K562 (cell line): ENCODE results near the gene LTBP1. TPM values are rescaled to one million over a fixed set of nuclear protein-coding genes. Genes with fewer than 3 reads are reported as not detected.

Source experiments
- ATAC-seq: fragments of 200-7000 bp; cut with Tn5 transposase; 3 replicates; pipeline ENCODE4 v1.9.1; 2020; ENCODE audit warnings: moderate library complexity
- BruUV-seq: library from RNA; stranded (reverse); fragments of 400-500 nt; replicated peaks from 2 replicates; lab custom pipeline; 2021; lab: Mats Ljungman, UMichigan
- CTCF ChIA-PET: fragments of 300-600 bp; formaldehyde crosslinking; extraction: SDS; loops from one replicate; lab custom pipeline; 2021; ENCODE audit warnings: low intra/inter-chr PET ratio; lab: Yijun Ruan, JAX
- POLR2A ChIA-PET: fragments of 300-600, 350-650 bp; sonication (Branson Sonifier 250); formaldehyde crosslinking; extraction: SDS; loops from one replicate; lab custom pipeline; 2021; ENCODE audit warnings: antibody characterized with exemption, inconsistent platforms; lab: Yijun Ruan, JAX
- DNase-seq, 4 experiments: peaks; one replicate each; pipeline versions ENCODE4 v3.0.0 to v3.0.0-alpha.2; 2011 to 2018; ENCODE audit warnings: low spot score in 3 of 4, mixed read lengths in 3 of 4; ENCODE audit errors: extremely low read depth in 1 of 4
- FAIRE-seq: peaks from 2 replicates; lab custom pipeline; 2011; peaks lifted over from hg19 to GRCh38; lab: Jason Lieb, UNC
- H2AFZ ChIP-seq: 2 replicates; pipeline ENCODE4 v1.6.0; 2011; ENCODE audit warnings: low read depth, low read length, control low read depth, inconsistent platforms
- H3K27ac ChIP-seq: fragments of 200-600 bp; 3 replicates; pipeline ENCODE4 v1.8.0; 2011; ENCODE audit warnings: low read depth, mild to moderate bottlenecking, control low read depth, inconsistent platforms, low read length, moderate library complexity, mixed read lengths; ENCODE audit errors: extremely low read depth
- H3K27me3 ChIP-seq, 2 experiments: fragments of 300-600 bp in 1 of 2; 2 replicates in 1 of 2; 3 replicates in 1 of 2; pipeline versions ENCODE4 v1.6.0 to v1.8.0; 2011; ENCODE audit warnings: inconsistent platforms in 2 of 2, low read length in 2 of 2, mild to moderate bottlenecking in 1 of 2, mixed read lengths in 1 of 2, moderate library complexity in 1 of 2; ENCODE audit not compliant: control insufficient read depth in 2 of 2, insufficient read depth in 2 of 2
- H3K36me3 ChIP-seq: fragments of 300-600 bp; 3 replicates; pipeline ENCODE4 v1.8.0; 2011; ENCODE audit warnings: mild to moderate bottlenecking, low read length, inconsistent platforms; ENCODE audit not compliant: control insufficient read depth, insufficient read depth
- H3K4me1 ChIP-seq, 2 experiments: fragments of 200-600 bp in 1 of 2; replicated peaks in 1 of 2; 2 replicates in 1 of 2; 3 replicates in 1 of 2; pipeline versions ENCODE4 v1.5.1 to v1.8.0; 2011; ENCODE audit warnings: inconsistent platforms in 2 of 2, low read length in 2 of 2, mild to moderate bottlenecking in 1 of 2, mixed read lengths in 1 of 2, moderate library complexity in 1 of 2; ENCODE audit not compliant: control insufficient read depth in 2 of 2, insufficient read depth in 2 of 2
- H3K4me2 ChIP-seq: 2 replicates; pipeline ENCODE4 v1.6.1; 2011; ENCODE audit warnings: low read length, control low read depth, inconsistent platforms, mixed read lengths; ENCODE audit not compliant: insufficient read depth
- H3K4me3 ChIP-seq: fragments of 200-600 bp; sonication (generic), shearing (Covaris generic); 2 replicates; pipeline ENCODE4 v1.5.1; 2016; ENCODE audit warnings: control low read depth, inconsistent platforms
- H3K79me2 ChIP-seq: fragments of 200-600 bp; 3 replicates; pipeline ENCODE4 v1.8.0; 2011; ENCODE audit warnings: low read length, inconsistent platforms; ENCODE audit not compliant: control insufficient read depth, insufficient read depth
- H3K9ac ChIP-seq, 2 experiments: 2 replicates each; pipeline versions ENCODE4 v1.6.0 to v1.6.1; 2011; ENCODE audit warnings: low read depth in 2 of 2, low read length in 2 of 2, control low read depth in 1 of 2, inconsistent platforms in 1 of 2, mild to moderate bottlenecking in 1 of 2, mixed read lengths in 1 of 2; ENCODE audit not compliant: insufficient read depth in 1 of 2
- H3K9me1 ChIP-seq: one replicate; pipeline ENCODE4 v1.6.0; 2011; ENCODE audit warnings: inconsistent platforms, mild to moderate bottlenecking, low read length, moderate library complexity; ENCODE audit not compliant: control insufficient read depth, insufficient read depth
- H3K9me3 ChIP-seq: replicated peaks from 2 replicates; pipeline ENCODE4 v1.5.1; 2011; ENCODE audit warnings: low read depth, low read length, inconsistent platforms; ENCODE audit not compliant: control insufficient read depth, insufficient read depth
- H4K20me1 ChIP-seq: replicated peaks from 2 replicates; pipeline ENCODE4 v1.6.1; 2011; ENCODE audit warnings: low read length, inconsistent platforms, mixed read lengths; ENCODE audit not compliant: control insufficient read depth, insufficient read depth
- MEIS2 ChIP-seq: fragments of 450-650 bp; IDR thresholded peaks from 2 replicates; pipeline ENCODE4 v1.6.1; 2014; ENCODE audit warnings: mild to moderate bottlenecking; ENCODE audit not compliant: partially characterized antibody
- SAFB ChIP-seq: fragments of 200-400 bp; formaldehyde crosslinking; IDR thresholded peaks from 2 replicates; pipeline ENCODE4 v1.6.1; 2017; ENCODE audit warnings: low read depth, low read length, borderline replicate concordance
- ZFP36 ChIP-seq: fragments of 150-350 bp; IDR thresholded peaks from 2 replicates; pipeline ENCODE4 v1.6.1; 2018; ENCODE audit warnings: low read length, low read depth; ENCODE audit not compliant: partially characterized antibody
- ZMIZ1 ChIP-seq, 2 experiments: fragments of 150-350 bp in 1 of 2; IDR thresholded peaks; 2 replicates each; pipeline ENCODE4 v1.6.1; 2012 to 2016; ENCODE audit warnings: low read depth in 2 of 2, low read length in 2 of 2, mild to moderate bottlenecking in 1 of 2, moderate library complexity in 1 of 2
- WGBS: fragments of 100-300 bp; shearing (Covaris generic); methylation state at CpG from one replicate; pipeline ENCODE4 v1.1.6; 2016; ENCODE audit warnings: low coverage, mixed read lengths; ENCODE audit not compliant: insufficient coverage; ENCODE audit errors: missing lambda C conversion rate; 5-methylcytosine and 5-hydroxymethylcytosine counted together
- in situ Hi-C: fragments of 300-500 bp; cut with MboI; formaldehyde crosslinking; loops from 4 replicates; pipeline ENCODE4 v1.15.0; 2018; ENCODE audit warnings: inconsistent platforms, mixed read lengths
- intact Hi-C: fragments of 100-400 bp; cut with micrococcal nuclease; formaldehyde crosslinking; loops from 2 replicates; pipeline ENCODE4 v1.14.2; 2022
- polyA plus RNA-seq, 8 experiments: library from polyadenylated mRNA; depleted of rRNA in 4 of 8; stranded (reverse) in 5 of 8; unstranded in 3 of 8; fragments of >200 nt; fragmentation: Nextera tagmentation in 2 of 8; fragmentation: Illumina TruSeq in 1 of 8; extraction: Ambion mirVana in 2 of 8; extraction: Trizol in 1 of 8; gene quantifications; 2 replicates each; pipeline versions ENCODE4 v1.2.1 to v1.2.3, GENCODE V29; 2011 to 2014; ENCODE audit warnings: inconsistent platforms in 1 of 8, missing spikeins in 1 of 8
- total RNA-seq, 7 experiments: library from RNA; depleted of rRNA in 6 of 7; stranded (reverse); fragments of >200 nt in 6 of 7; fragmentation: Illumina TruSeq in 2 of 7; extraction: Trizol in 2 of 7; gene quantifications; 2 replicates each; pipeline versions ENCODE4 v1.2.1 to v1.2.3, GENCODE V29; 2011 to 2021; ENCODE audit warnings: low replicate concordance in 1 of 7
- TF ChIP-seq, protein P1 (sequence below): fragments of 450-650 bp; IDR thresholded peaks from 2 replicates; pipeline ENCODE4 v1.6.1; 2016
- TF ChIP-seq, protein P2 (sequence below): fragments of 250-450 bp; sonication (Bioruptor Pico); IDR thresholded peaks from 2 replicates; pipeline ENCODE4 v1.5.0; 2021
- TF ChIP-seq, protein P3 (sequence below), 2 experiments: IDR thresholded peaks in 1 of 2; conservative IDR thresholded peaks in 1 of 2; 2 replicates each; pipeline ENCODE4 v1.6.1; 2016; ENCODE audit warnings: low read depth in 2 of 2, mild to moderate bottlenecking in 1 of 2, missing compliant biosample characterization in 1 of 2, missing genetic modification characterization in 1 of 2, moderate library complexity in 1 of 2

Gene LTBP1
- total and polyA plus RNA-seq, 9 of the 15 experiments (the other 6 are each of a cell fraction or from before 2014, with no cell fraction given), result 3.6 to 16.4 (median 8.5) TPM

DNA sequence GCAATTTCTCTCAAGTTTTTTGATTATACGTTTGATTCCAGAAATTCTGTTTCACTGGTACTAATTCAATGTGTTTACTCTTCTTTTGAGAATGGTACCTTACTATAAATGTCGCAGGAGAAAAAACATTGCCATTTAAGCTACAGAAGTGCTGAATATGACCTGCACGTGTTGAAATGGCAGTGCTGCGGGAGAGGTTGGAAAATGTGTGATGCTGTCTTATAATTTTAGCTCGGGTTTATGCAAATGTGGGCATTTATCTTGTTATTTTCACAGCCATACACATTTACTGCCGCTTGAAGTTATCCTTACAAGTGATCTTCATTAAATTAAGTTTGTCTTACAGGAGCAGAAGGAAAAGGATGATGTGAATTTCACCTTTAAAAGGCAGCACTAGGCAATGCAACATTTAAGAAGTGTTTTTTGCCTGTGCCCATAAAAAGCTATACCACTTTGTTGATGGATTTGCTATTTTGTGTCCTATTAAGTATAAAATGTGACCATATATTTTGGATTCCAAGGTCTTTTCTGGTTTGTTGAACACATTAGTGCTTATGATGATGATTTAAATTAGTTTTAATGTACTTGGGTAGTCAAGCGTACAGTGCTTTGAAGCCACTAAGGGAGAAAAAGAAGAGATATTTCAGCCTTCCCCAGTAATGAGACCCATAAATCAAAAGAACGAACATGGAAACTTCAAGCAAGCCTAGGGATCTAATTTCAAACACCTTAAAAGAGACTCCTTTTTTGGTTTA, 112.1 kb downstream of the LTBP1 start:
- intact Hi-C loops, result no loop called here
- FAIRE-seq, result no peak
- in situ Hi-C loops, result no loop called here
- Histone ChIP-seq H3K9me3 (no peaks in the 10 kb centered on the region), H3K27me3 (no peaks in the 10 kb centered on the region), H3K4me3 (no peak overlapping the region), H4K20me1 (no peaks in the 10 kb centered on the region), H3K79me2 (no peaks in the 10 kb centered on the region), H3K9ac (no peak overlapping the region), H2AFZ (0 out of 2 replicates have a peak overlapping the region, but pooled peaks have one; percentile 11), H3K36me3 (no peaks in the 10 kb centered on the region), H3K4me2 (no peak overlapping the region), H3K4me1 (peaks cover 2 to 3% of the 10 kb centered on the region in 2 experiments; a peak in 2 of 5 replicates), H3K9me1 (no peaks in the 10 kb centered on the region), H3K27ac (no peak overlapping the region)
- DNase-seq, result no peak
- POLR2A ChIA-PET, result interaction anchor here (1.3 kb wide), 2 partner anchors 7 to 10 kb away, joined by 3 to 6 read pairs; no protein-coding TSS in a partner anchor
- TF ChIP-seq SAFB (no peak), ZFP36 (no peak), MEIS2 (peak; percentile 45), ZMIZ1 (IDR thresholded peaks at IDR 0.05; ENCODE audit: low read depth in 2 of 2, low read length in 2 of 2) (no peak)
- TF ChIP-seq, protein P1, sequence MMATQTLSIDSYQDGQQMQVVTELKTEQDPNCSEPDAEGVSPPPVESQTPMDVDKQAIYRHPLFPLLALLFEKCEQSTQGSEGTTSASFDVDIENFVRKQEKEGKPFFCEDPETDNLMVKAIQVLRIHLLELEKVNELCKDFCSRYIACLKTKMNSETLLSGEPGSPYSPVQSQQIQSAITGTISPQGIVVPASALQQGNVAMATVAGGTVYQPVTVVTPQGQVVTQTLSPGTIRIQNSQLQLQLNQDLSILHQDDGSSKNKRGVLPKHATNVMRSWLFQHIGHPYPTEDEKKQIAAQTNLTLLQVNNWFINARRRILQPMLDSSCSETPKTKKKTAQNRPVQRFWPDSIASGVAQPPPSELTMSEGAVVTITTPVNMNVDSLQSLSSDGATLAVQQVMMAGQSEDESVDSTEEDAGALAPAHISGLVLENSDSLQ, result peak; percentile 49; the same call in 1 of the 2 replicates
- TF ChIP-seq, protein P2, sequence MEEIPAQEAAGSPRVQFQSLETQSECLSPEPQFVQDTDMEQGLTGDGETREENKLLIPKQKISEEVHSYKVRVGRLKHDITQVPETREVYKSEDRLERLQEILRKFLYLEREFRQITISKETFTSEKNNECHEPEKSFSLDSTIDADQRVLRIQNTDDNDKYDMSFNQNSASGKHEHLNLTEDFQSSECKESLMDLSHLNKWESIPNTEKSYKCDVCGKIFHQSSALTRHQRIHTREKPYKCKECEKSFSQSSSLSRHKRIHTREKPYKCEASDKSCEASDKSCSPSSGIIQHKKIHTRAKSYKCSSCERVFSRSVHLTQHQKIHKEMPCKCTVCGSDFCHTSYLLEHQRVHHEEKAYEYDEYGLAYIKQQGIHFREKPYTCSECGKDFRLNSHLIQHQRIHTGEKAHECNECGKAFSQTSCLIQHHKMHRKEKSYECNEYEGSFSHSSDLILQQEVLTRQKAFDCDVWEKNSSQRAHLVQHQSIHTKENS (CRISPR knock-in tag), result no peak
- TF ChIP-seq, protein P3, sequence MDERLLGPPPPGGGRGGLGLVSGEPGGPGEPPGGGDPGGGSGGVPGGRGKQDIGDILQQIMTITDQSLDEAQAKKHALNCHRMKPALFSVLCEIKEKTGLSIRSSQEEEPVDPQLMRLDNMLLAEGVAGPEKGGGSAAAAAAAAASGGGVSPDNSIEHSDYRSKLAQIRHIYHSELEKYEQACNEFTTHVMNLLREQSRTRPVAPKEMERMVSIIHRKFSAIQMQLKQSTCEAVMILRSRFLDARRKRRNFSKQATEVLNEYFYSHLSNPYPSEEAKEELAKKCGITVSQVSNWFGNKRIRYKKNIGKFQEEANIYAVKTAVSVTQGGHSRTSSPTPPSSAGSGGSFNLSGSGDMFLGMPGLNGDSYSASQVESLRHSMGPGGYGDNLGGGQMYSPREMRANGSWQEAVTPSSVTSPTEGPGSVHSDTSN (CRISPR knock-in tag; IDR thresholded peaks at IDR 0.05; ENCODE audit: low read depth), result no peak
- TF ChIP-seq, protein P3 (tag; conservative IDR thresholded peaks at IDR 0.05; ENCODE audit: low read depth), result peak; percentile 45; the same call in 1 of the 2 replicates
- BruUV-seq, result no TSS peak
- CTCF ChIA-PET, result no interaction called here
- 27% methylated on average over 8 of the region's 8 CpGs for WGBS
- no peak for ATAC-seq
